GM12878 (cell line): ENCODE measurements around the gene DCTN5. TPM values are rescaled to one million over a fixed set of nuclear protein-coding genes. Genes with fewer than 3 reads are reported as not detected.

Source experiments
- ATF7 ChIP-seq: fragments of 450-650 bp; IDR thresholded peaks from 2 replicates; pipeline ENCODE4 v1.6.1; 2016; ENCODE audit warnings: low read depth, mild to moderate bottlenecking
- BCL3 ChIP-seq: IDR thresholded peaks from 2 replicates; pipeline ENCODE4 v1.6.1; 2011; ENCODE audit warnings: borderline replicate concordance, low read depth, mild to moderate bottlenecking, moderate library complexity, low read length; ENCODE audit not compliant: insufficient read depth, poor library complexity, severe bottlenecking
- CHD2 ChIP-seq: IDR thresholded peaks from 2 replicates; pipeline ENCODE4 v1.6.1; 2011; ENCODE audit warnings: low read depth, low read length, improper control_type of control experiment, borderline replicate concordance
- EED ChIP-seq: sonication (generic); IDR thresholded peaks from 2 replicates; pipeline ENCODE4 v1.6.1; 2016; ENCODE audit warnings: antibody characterized with exemption, low read depth
- ELK1 ChIP-seq: IDR thresholded peaks from 2 replicates; pipeline ENCODE4 v1.6.1; 2012; ENCODE audit warnings: low read depth, low read length, improper control_type of control experiment
- ESRRA ChIP-seq: IDR thresholded peaks from 2 replicates; pipeline ENCODE4 v1.6.1; 2012; ENCODE audit warnings: mild to moderate bottlenecking, low read length, improper control_type of control experiment
- ETV6 ChIP-seq, 2 experiments: fragments of 450-650 bp in 1 of 2; IDR thresholded peaks in 1 of 2; conservative IDR thresholded peaks in 1 of 2; 2 replicates each; pipeline ENCODE4 v1.6.1; 2014; ENCODE audit warnings: antibody characterized with exemption in 1 of 2, borderline replicate concordance in 1 of 2, low read depth in 1 of 2, mild to moderate bottlenecking in 1 of 2, moderate library complexity in 1 of 2
- HCFC1 ChIP-seq: fragments of 150-350 bp; IDR thresholded peaks from 2 replicates; pipeline ENCODE4 v1.6.1; 2014; ENCODE audit warnings: low read length
- JUND ChIP-seq: IDR thresholded peaks from 2 replicates; pipeline ENCODE4 v1.6.1; 2012; ENCODE audit warnings: low read depth, mild to moderate bottlenecking, low read length, improper control_type of control experiment, moderate library complexity
- MEF2A ChIP-seq: IDR thresholded peaks from 2 replicates; pipeline ENCODE4 v1.6.1; 2011; ENCODE audit warnings: low read depth, mild to moderate bottlenecking, low read length, moderate library complexity; ENCODE audit not compliant: insufficient read depth
- MYC ChIP-seq: IDR thresholded peaks from 2 replicates; pipeline ENCODE4 v1.6.1; 2011; ENCODE audit warnings: mild to moderate bottlenecking, low read length, moderate library complexity, inconsistent platforms; ENCODE audit not compliant: insufficient read depth, insufficient replicate concordance, insufficient read length, severe bottlenecking
- NFIC ChIP-seq: IDR thresholded peaks from 2 replicates; pipeline ENCODE4 v1.6.1; 2012; ENCODE audit warnings: low read depth, mild to moderate bottlenecking, inconsistent platforms, low read length, moderate library complexity
- NR2C2 ChIP-seq: IDR thresholded peaks from 2 replicates; pipeline ENCODE4 v1.6.1; 2011; ENCODE audit warnings: borderline replicate concordance, low read depth; ENCODE audit not compliant: control insufficient read depth, insufficient read length
- POLR2AphosphoS5 ChIP-seq: IDR thresholded peaks from 2 replicates; pipeline ENCODE4 v1.6.1; 2011; ENCODE audit warnings: mild to moderate bottlenecking, low read length, inconsistent platforms
- RAD21 ChIP-seq: IDR thresholded peaks from 2 replicates; pipeline ENCODE4 v1.6.1; 2011; ENCODE audit warnings: mild to moderate bottlenecking, low read depth, low read length, moderate library complexity; ENCODE audit not compliant: insufficient read depth
- RUNX3 ChIP-seq: IDR thresholded peaks from 2 replicates; pipeline ENCODE4 v1.6.1; 2012; ENCODE audit warnings: low read length, inconsistent platforms
- SKIL ChIP-seq: fragments of 450-650 bp; IDR thresholded peaks from 2 replicates; pipeline ENCODE4 v1.6.1; 2017; ENCODE audit warnings: mild to moderate bottlenecking, low read depth, inconsistent platforms; ENCODE audit not compliant: poor library complexity, severe bottlenecking
- STAT3 ChIP-seq: IDR thresholded peaks from 2 replicates; pipeline ENCODE4 v1.6.1; 2011; ENCODE audit warnings: low read depth, low read length, improper control_type of control experiment
- TAF1 ChIP-seq: IDR thresholded peaks from 2 replicates; pipeline ENCODE4 v1.6.1; 2011; ENCODE audit warnings: mild to moderate bottlenecking, low read depth, low read length, borderline replicate concordance
- TBL1XR1 ChIP-seq: IDR thresholded peaks from 2 replicates; pipeline ENCODE4 v1.6.1; 2012; ENCODE audit warnings: low read depth, low read length, improper control_type of control experiment
- ZBTB33 ChIP-seq: fragments of 450-650 bp; IDR thresholded peaks from 2 replicates; pipeline ENCODE4 v1.6.1; 2017; ENCODE audit warnings: mild to moderate bottlenecking
- ZNF384 ChIP-seq: IDR thresholded peaks from 2 replicates; pipeline ENCODE4 v1.6.1; 2012; ENCODE audit warnings: low read depth, mild to moderate bottlenecking, low read length, improper control_type of control experiment, borderline replicate concordance
- polyA plus RNA-seq, 11 experiments: library from polyadenylated mRNA; depleted of rRNA in 4 of 11; unstranded in 6 of 11; stranded (reverse) in 5 of 11; fragments of >200 nt; fragmentation: Nextera tagmentation in 4 of 11; fragmentation: Illumina TruSeq in 1 of 11; extraction: Ambion mirVana in 4 of 11; extraction: Trizol in 1 of 11; gene quantifications; 1 replicate in 1 of 11; 2 replicates in 10 of 11; pipeline versions ENCODE4 v1.2.1 to v1.2.3, GENCODE V29; 2011 to 2016; ENCODE audit warnings: inconsistent platforms in 2 of 11, missing spikeins in 2 of 11, low read depth in 1 of 11
- total RNA-seq, 4 experiments: library from RNA; depleted of rRNA in 3 of 4; stranded (reverse); fragments of >200 nt in 3 of 4; fragmentation: Illumina TruSeq in 1 of 4; extraction: Trizol in 1 of 4; gene quantifications; 2 replicates each; pipeline versions ENCODE4 v1.2.1 to v1.2.3, GENCODE V29; 2013 to 2021

The DCTN5 gene
- total and polyA plus RNA-seq, 10 of the 15 experiments (the other 5 are each of a cell fraction or from before 2014, with no cell fraction given) = 49.1 to 153 (median 81.4) TPM

GRCh38 chr16:23595951-23596720 is 45.1 kb upstream of the DCTN5 start, which contains the start of gene NDUFAB1 (continued):
- TF ChIP-seq SKIL = no peak
- TF ChIP-seq STAT3 = no peak
- TF ChIP-seq JUND = no peak
- TF ChIP-seq ZNF384 = no peak
- TF ChIP-seq NR2C2 = no peak
- TF ChIP-seq TBL1XR1 = no peak
- no peak for TF ChIP-seq ZBTB33
- peak; percentile 83 for TF ChIP-seq POLR2AphosphoS5
- no peak for TF ChIP-seq EED
- TF ChIP-seq CHD2 = peak; percentile 54; the same call in 1 of the 2 replicates
- TF ChIP-seq NFIC = no peak
- no peak for TF ChIP-seq ATF7
- peak; percentile 80 for TF ChIP-seq HCFC1
- TF ChIP-seq MEF2A = 0 out of 2 replicates have a peak, but pooled peaks have one; percentile 18
- no peak for TF ChIP-seq BCL3
- TF ChIP-seq ETV6 (conservative IDR thresholded peaks at IDR 0.05 in 1 of 2, IDR thresholded peaks at IDR 0.05 in 1 of 2; ENCODE audit: borderline replicate concordance in 1 of 2, low read depth in 1 of 2) = no peak
- no peak for TF ChIP-seq RAD21
- no peak for TF ChIP-seq ESRRA
- peak; percentile 87; the same call in 1 of the 2 replicates for TF ChIP-seq TAF1
- TF ChIP-seq ELK1 = no peak; the same call in 1 of the 2 replicates
- TF ChIP-seq MYC = peak; percentile 59
- no peak; the same call in 1 of the 2 replicates for TF ChIP-seq RUNX3
